Measurements from ENCODE around the gene BLM. TPM values are rescaled to one million over a fixed set of nuclear protein-coding genes. Genes with fewer than 3 reads are reported as not detected.

Gene BLM
- total RNA-seq, 2 donors from 2014 or later = 7.8 to 8.8 TPM

GRCh38 chr15:90701880-90702630 lies 15.1 kb upstream of the BLM start:
- peaks cover 4% of the 10 kb centered on the region for H3K4me1 Mint-ChIP-seq

GRCh38 chr15:90703455-90703854 lies 13.7 kb upstream of the BLM start:
- ATAC-seq (no peak), DNase-seq (no peak)
- H3K27ac Mint-ChIP-seq = no peak overlapping the region
- no peaks in the 10 kb centered on the region for H3K9me3 ChIP-seq (ENCODE audit: control insufficient read depth, low read length, poor library complexity, severe bottlenecking)
- peaks cover 2% of the 10 kb centered on the region for H3K36me3 Mint-ChIP-seq (ENCODE audit: low read depth)
- H3K27me3 Mint-ChIP-seq = no peaks in the 10 kb centered on the region
- H3K4me1 Mint-ChIP-seq = peaks cover 2% of the 10 kb centered on the region
- H3K4me3 Mint-ChIP-seq = no peak overlapping the region

More at GRCh38 chr15:90701880-90702630, 15.1 kb upstream of the BLM start:
- H3K9me3 ChIP-seq (ENCODE audit: control insufficient read depth, low read length, poor library complexity, severe bottlenecking) = no peaks in the 10 kb centered on the region
- H3K36me3 Mint-ChIP-seq (ENCODE audit: low read depth) = peaks cover 2% of the 10 kb centered on the region
- H3K4me3 Mint-ChIP-seq = no peak overlapping the region
- DNase-seq (no peak), ATAC-seq (no peak)
- H3K27ac Mint-ChIP-seq = no peak overlapping the region
- H3K27me3 Mint-ChIP-seq = no peaks in the 10 kb centered on the region

- Mint-ChIP-seq H3K27me3 (no peaks in the 10 kb centered on the region), H3K36me3 (ENCODE audit: low read depth) (peaks cover 2% of the 10 kb centered on the region), H3K4me3 (no peak overlapping the region), H3K27ac (no peak overlapping the region), H3K4me1 (no peaks in the 10 kb centered on the region)
- no peaks in the 10 kb centered on the region for H3K9me3 ChIP-seq (ENCODE audit: control insufficient read depth, low read length, poor library complexity, severe bottlenecking)
- no peak for DNase-seq
- no peak for ATAC-seq
Measured at GRCh38 chr15:90705212-90705611, 11.9 kb upstream of the BLM start.

- H3K4me1 Mint-ChIP-seq = no peaks in the 10 kb centered on the region
- no peak overlapping the region for H3K4me3 Mint-ChIP-seq
- no peak overlapping the region for H3K27ac Mint-ChIP-seq
- peaks cover 2% of the 10 kb centered on the region for H3K36me3 Mint-ChIP-seq (ENCODE audit: low read depth)
- H3K9me3 ChIP-seq (ENCODE audit: control insufficient read depth, low read length, poor library complexity, severe bottlenecking) = no peaks in the 10 kb centered on the region
- ATAC-seq = no peak
- no peak for DNase-seq
- H3K27me3 Mint-ChIP-seq = no peaks in the 10 kb centered on the region
Measured at GRCh38 chr15:90706394-90707327, 10.5 kb upstream of the BLM start.

GRCh38 chr15:90707489-90707888 lies 9.7 kb upstream of the BLM start:
- Mint-ChIP-seq H3K36me3 (ENCODE audit: low read depth) (peaks cover 2% of the 10 kb centered on the region), H3K27ac (no peak overlapping the region), H3K4me1 (no peaks in the 10 kb centered on the region), H3K27me3 (no peaks in the 10 kb centered on the region), H3K4me3 (no peak overlapping the region)
- H3K9me3 ChIP-seq (ENCODE audit: control insufficient read depth, low read length, poor library complexity, severe bottlenecking) = no peaks in the 10 kb centered on the region
- no peak for ATAC-seq
- DNase-seq = no peak

GRCh38 chr15:90708516-90708915 lies 8.6 kb upstream of the BLM start:
- no peak overlapping the region for H3K27ac Mint-ChIP-seq
- no peaks in the 10 kb centered on the region for H3K9me3 ChIP-seq (ENCODE audit: control insufficient read depth, low read length, poor library complexity, severe bottlenecking)
- H3K27me3 Mint-ChIP-seq = no peaks in the 10 kb centered on the region
- DNase-seq = no peak
- H3K4me3 Mint-ChIP-seq = no peak overlapping the region
- ATAC-seq = no peak
- H3K36me3 Mint-ChIP-seq (ENCODE audit: low read depth) = peaks cover 3% of the 10 kb centered on the region
- H3K4me1 Mint-ChIP-seq = peaks cover 4% of the 10 kb centered on the region

GRCh38 chr15:90709278-90709677 lies 7.9 kb upstream of the BLM start:
- DNase-seq (no peak), ATAC-seq (no peak)
- peaks cover 3% of the 10 kb centered on the region for H3K36me3 Mint-ChIP-seq (ENCODE audit: low read depth)
- H3K4me1 Mint-ChIP-seq = peaks cover 4% of the 10 kb centered on the region
- no peak overlapping the region for H3K4me3 Mint-ChIP-seq
- H3K27ac Mint-ChIP-seq = no peak overlapping the region
- no peaks in the 10 kb centered on the region for H3K27me3 Mint-ChIP-seq
- H3K9me3 ChIP-seq (ENCODE audit: control insufficient read depth, low read length, poor library complexity, severe bottlenecking) = no peaks in the 10 kb centered on the region

- peaks cover 3% of the 10 kb centered on the region for H3K36me3 Mint-ChIP-seq (ENCODE audit: low read depth)
- H3K27ac Mint-ChIP-seq = no peak overlapping the region
- peaks cover 4% of the 10 kb centered on the region for H3K4me1 Mint-ChIP-seq
- no peak for ATAC-seq
- H3K9me3 ChIP-seq (ENCODE audit: control insufficient read depth, low read length, poor library complexity, severe bottlenecking) = no peaks in the 10 kb centered on the region
- no peak overlapping the region for H3K4me3 Mint-ChIP-seq
- no peak for DNase-seq
- no peaks in the 10 kb centered on the region for H3K27me3 Mint-ChIP-seq
Measured at GRCh38 chr15:90710436-90711027, 6.6 kb upstream of the BLM start.

GRCh38 chr15:90711418-90711824 lies 5.7 kb upstream of the BLM start:
- Mint-ChIP-seq H3K36me3 (ENCODE audit: low read depth) (peaks cover 3% of the 10 kb centered on the region), H3K4me3 (no peak overlapping the region), H3K27ac (no peak overlapping the region), H3K4me1 (peaks cover 9% of the 10 kb centered on the region), H3K27me3 (no peaks in the 10 kb centered on the region)
- DNase-seq (no peak), ATAC-seq (no peak)
- no peaks in the 10 kb centered on the region for H3K9me3 ChIP-seq (ENCODE audit: control insufficient read depth, low read length, poor library complexity, severe bottlenecking)

GRCh38 chr15:90711842-90712241 lies 5.3 kb upstream of the BLM start:
- no peak for ATAC-seq
- H3K9me3 ChIP-seq (ENCODE audit: control insufficient read depth, low read length, poor library complexity, severe bottlenecking) = no peaks in the 10 kb centered on the region
- no peaks in the 10 kb centered on the region for H3K27me3 Mint-ChIP-seq
- no peak overlapping the region for H3K4me3 Mint-ChIP-seq
- H3K4me1 Mint-ChIP-seq = peaks cover 13% of the 10 kb centered on the region
- DNase-seq = no peak
- H3K27ac Mint-ChIP-seq = peak overlapping the region; percentile 27
- peaks cover 3% of the 10 kb centered on the region for H3K36me3 Mint-ChIP-seq (ENCODE audit: low read depth)

GRCh38 chr15:90713081-90713480 lies 4.1 kb upstream of the BLM start:
- DNase-seq (no peak), ATAC-seq (no peak)
- no peak overlapping the region for H3K27ac Mint-ChIP-seq
- H3K9me3 ChIP-seq (ENCODE audit: control insufficient read depth, low read length, poor library complexity, severe bottlenecking) = no peaks in the 10 kb centered on the region
- H3K4me1 Mint-ChIP-seq = peaks cover 20% of the 10 kb centered on the region
- H3K4me3 Mint-ChIP-seq = no peak overlapping the region
- no peaks in the 10 kb centered on the region for H3K27me3 Mint-ChIP-seq
- H3K36me3 Mint-ChIP-seq (ENCODE audit: low read depth) = peaks cover 3% of the 10 kb centered on the region

- H3K9me3 ChIP-seq (ENCODE audit: control insufficient read depth, low read length, poor library complexity, severe bottlenecking) = no peaks in the 10 kb centered on the region
- Mint-ChIP-seq H3K27ac (peak overlapping the region; percentile 94), H3K27me3 (no peaks in the 10 kb centered on the region), H3K4me1 (peaks cover 28% of the 10 kb centered on the region), H3K36me3 (ENCODE audit: low read depth) (peaks cover 3% of the 10 kb centered on the region), H3K4me3 (peak overlapping the region; percentile 95)
- ATAC-seq (no peak), DNase-seq (no peak)
Measured at GRCh38 chr15:90716317-90716975, 700 bp upstream of the BLM start.

GRCh38 chr15:90718232-90718631 lies 1.1 kb downstream of the BLM start:
- Mint-ChIP-seq H3K27me3 (no peaks in the 10 kb centered on the region), H3K4me3 (peak overlapping the region; percentile 95), H3K4me1 (peaks cover 28% of the 10 kb centered on the region), H3K27ac (peak overlapping the region; percentile 94), H3K36me3 (ENCODE audit: low read depth) (peaks cover 2% of the 10 kb centered on the region)
- DNase-seq (no peak), ATAC-seq (no peak)
- no peaks in the 10 kb centered on the region for H3K9me3 ChIP-seq (ENCODE audit: control insufficient read depth, low read length, poor library complexity, severe bottlenecking)
